ENCODE data around the gene CPNE5. TPM values are rescaled to one million over a fixed set of nuclear protein-coding genes. Genes with fewer than 3 reads are reported as not detected.

CPNE5 gene
- total and polyA plus RNA-seq, 9 of the 15 experiments (the other 6 are each of a cell fraction or from before 2014, with no cell fraction given) = 0.14 to 1.0 (median 0.46) TPM; not detected in 2

- TF ChIP-seq ZBTB5 (IDR thresholded peaks at IDR 0.05) (no peak), POLR2B (IDR thresholded peaks at IDR 0.05; ENCODE audit: low read depth, partially characterized antibody) (no peak), KHSRP (IDR thresholded peaks at IDR 0.05) (no peak), MAZ (CRISPR knock-in tag; conservative IDR thresholded peaks at IDR 0.05 in 1 of 2, IDR thresholded peaks at IDR 0.05 in 1 of 2) (no peak), JUN (IDR thresholded peaks at IDR 0.05; ENCODE audit: borderline replicate concordance, low read depth, low read length) (no peak), JUN (CRISPR knock-in tag; IDR thresholded peaks at IDR 0.05; ENCODE audit: borderline replicate concordance) (no peak), SMARCC2 (IDR thresholded peaks at IDR 0.05; ENCODE audit: low read depth) (no peak), ZKSCAN3 (CRISPR knock-in tag; IDR thresholded peaks at IDR 0.05) (no peak), HNRNPH1 (optimal IDR thresholded peaks at IDR 0.05; ENCODE audit: low read depth, low read length) (no peak), ZNF77 (CRISPR knock-in tag; IDR thresholded peaks at IDR 0.05) (no peak), CTCF (IDR thresholded peaks at IDR 0.05 in 2 of 3, conservative IDR thresholded peaks at IDR 0.05 in 1 of 3; ENCODE audit: insufficient read depth in 2 of 3, low read depth in 1 of 3, low read length in 3 of 3) (no peak), POLR3A (IDR thresholded peaks at IDR 0.05; ENCODE audit: borderline replicate concordance, extremely low read depth, insufficient read depth, insufficient read length) (no peak), SNIP1 (IDR thresholded peaks at IDR 0.05; ENCODE audit: low read depth) (no peak), BACH1 (tag; IDR thresholded peaks at IDR 0.05) (peak; percentile 73; the same call in 1 of the 2 replicates), ZNF143 (CRISPR knock-in tag; IDR thresholded peaks at IDR 0.05) (no peak), ZNF239 (CRISPR knock-in tag; IDR thresholded peaks at IDR 0.05) (peak; percentile 78), MTA2 (IDR thresholded peaks at IDR 0.05; ENCODE audit: low read depth) (no peak), FOXM1 (IDR thresholded peaks at IDR 0.05; ENCODE audit: low read depth) (no peak), FOXM1 (CRISPR knock-in tag; IDR thresholded peaks at IDR 0.05; ENCODE audit: low read depth) (no peak), SREBF2 (CRISPR knock-in tag; IDR thresholded peaks at IDR 0.05) (no peak), ID3 (CRISPR knock-in tag; IDR thresholded peaks at IDR 0.05) (peak; percentile 76; the same call in 1 of the 2 replicates), ID3 (tag; IDR thresholded peaks at IDR 0.05) (peak; percentile 98), PHB2 (IDR thresholded peaks at IDR 0.05; ENCODE audit: low read depth) (no peak), ZNF217 (CRISPR knock-in tag; IDR thresholded peaks at IDR 0.05) (no peak)
These were observed 45.4 kb upstream of the CPNE5 start (continued) for GRCh38 chr6:36884610-36885009.
